GM19238 (cell line): ENCODE results near the gene ZNF280B.
"Not testable (repeated sequence)": the region's sequence is repeated elsewhere in the genome, so short reads cannot be mapped to it uniquely, and the experiment has no call there.

Experiments used
- DNase-seq: peaks from one replicate; pipeline ENCODE4 v3.0.0; 2011; ENCODE audit warnings: low spot score; ENCODE audit not compliant: insufficient read length

Gene ZNF280B

DNA sequence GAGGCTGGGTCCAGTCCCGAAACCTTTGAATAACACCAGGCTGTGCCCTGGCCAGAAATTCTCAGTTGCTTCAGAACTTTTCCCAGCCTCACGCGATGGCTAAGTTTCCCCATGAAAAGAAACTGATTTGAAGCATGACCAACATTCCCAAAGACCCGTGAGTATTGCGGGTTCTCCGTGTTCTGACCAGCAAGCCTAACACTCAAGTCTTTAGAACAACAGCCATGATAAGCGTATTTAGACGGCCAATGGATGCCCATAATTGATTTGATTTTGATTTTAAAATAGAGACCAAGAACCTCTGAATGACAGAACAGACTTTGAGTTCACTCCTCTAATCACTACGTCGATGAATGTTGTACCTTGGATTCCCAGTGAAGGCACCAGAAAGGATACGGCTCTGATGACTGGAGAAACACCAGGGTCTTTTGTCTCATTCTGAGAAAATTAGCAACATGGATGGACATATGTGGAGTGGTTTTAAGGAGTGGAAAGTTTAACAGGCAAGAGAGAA is 43.9 kb downstream of the ZNF280B start:
- DNase-seq = no peak

GRCh38 chr22:22463855-22464540 is 44.5 kb downstream of the ZNF280B start:
- peak; percentile 27 for DNase-seq

DNA sequence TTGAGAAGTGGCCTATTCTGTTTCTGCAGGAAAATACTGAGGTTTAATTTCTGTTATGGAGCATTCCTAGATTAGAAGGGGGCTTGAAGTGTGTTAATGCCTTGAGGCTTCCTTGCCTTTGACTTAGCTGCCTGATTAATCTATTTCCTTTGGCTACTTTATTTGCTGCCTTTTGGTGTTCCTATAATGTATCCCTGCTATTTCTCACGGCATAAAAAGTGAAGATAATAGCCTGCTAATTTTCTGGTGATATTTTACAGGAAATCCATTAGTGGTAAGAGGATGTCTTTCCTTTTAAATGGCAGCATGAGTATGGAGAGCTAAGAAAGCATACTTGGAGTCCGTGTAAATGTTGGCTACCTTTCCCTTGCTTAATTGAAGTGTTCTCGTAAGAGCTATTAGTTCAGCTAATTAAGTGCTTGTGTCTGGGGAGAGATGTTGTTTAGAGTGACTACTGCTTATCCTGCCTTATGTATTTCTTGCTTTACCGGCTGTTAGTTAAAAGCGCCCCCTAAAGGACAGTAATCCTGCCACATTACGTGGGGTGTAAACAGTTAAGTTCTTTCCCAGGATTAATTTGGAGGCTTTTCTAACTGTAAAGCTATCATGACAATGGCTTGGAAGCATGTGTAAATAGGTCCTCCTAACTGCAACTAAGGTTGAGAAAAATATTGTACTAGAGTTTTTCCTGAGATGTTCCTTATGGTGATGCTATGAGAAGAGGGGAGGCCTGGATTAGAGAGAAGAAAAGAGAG is 45.6 kb downstream of the ZNF280B start:
- no peak for DNase-seq

DNA sequence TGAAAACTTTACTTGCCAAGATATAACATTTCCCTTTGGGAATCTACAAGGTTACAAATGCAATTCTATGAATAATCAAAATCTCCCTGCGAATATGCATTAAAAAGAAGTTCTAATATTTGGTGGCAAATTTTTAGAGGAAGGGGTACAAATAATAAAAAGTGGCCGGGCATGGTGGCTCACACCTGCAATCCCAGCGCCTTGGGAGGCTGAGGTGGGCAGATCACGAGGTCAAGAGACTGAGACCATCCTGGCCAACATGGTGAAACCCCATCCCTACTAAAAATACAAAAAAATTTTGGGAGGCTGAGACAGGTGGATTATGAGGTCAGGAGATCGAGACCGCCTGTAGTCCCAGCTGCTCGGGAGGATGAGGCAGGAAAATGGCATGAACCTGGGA is 47.0 kb downstream of the ZNF280B start:
- no peak for DNase-seq

- no peak for DNase-seq
Observed at GRCh38 chr22:22461111-22461510, 47.4 kb downstream of the ZNF280B start.

GRCh38 chr22:22460635-22461034 is 47.9 kb downstream of the ZNF280B start:
- no peak for DNase-seq

DNA sequence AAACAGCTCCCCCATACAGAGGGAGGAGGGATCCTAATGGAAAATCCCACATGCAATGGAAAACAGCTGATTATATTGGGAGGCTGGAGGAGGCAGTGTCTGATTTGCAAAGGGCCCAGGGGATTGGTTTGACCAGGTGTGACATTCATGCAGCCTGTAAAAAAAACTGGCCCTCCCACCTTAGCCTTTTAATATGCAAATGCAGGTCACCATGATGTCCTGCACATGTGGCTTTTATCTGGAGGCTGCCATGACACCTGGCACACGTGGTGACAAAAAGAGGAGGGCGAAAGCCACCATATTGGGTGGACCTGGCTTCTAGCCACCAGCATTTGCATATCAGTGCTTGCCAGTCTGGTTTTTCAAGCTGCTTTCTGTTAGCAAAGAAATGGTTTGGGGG is 48.5 kb downstream of the ZNF280B start:
- no peak for DNase-seq

DNA sequence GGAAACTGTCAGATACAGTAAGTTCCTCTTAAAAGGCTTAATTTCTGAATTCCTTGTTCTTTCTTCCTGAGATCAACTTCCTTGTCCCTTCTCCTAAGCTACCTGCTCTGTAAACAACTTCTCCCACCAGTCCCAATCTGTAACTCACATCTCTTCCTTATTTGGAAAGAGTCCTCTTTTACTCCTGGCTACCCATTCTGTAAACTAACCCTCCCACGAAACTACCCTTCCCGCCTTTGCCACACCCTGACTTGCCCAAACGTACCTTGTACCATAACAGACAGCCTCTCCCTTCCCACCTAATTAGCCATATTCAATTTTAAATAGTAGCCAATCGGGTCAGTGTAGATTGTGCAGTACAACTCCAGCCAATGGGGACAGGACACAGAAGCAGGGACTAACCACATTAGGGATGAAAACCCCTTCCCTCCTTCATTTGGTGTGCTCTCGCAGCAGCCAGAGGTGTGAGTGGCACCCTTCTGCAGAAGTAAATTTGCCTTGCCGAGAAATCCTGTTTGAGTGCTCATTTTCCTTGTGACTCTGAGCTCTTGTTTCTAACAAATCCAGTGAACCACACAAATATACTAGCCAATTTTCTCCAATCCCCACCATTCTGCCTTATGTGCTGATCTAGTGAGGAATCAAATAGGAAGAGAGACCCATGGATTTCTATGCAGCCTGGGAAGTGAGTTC is 49.5 kb downstream of the ZNF280B start:
- no peak for DNase-seq

DNA sequence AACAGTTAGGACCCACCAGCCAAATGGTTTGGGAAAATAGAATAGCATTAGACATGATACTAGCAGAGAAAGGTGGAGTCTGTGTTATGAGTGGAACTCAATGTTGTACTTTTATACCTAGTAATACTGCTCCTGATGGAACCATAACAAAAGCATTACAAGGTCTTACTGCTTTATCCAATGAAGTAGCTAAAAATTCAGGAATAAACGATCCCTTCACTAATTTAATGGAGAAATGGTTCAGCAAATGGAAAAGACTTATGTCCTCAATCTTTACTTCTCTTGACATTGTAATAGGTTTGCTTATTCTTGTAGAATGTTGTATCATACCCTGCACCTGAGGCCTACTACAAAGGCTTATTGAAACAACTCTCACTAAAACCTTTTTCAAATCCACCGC is 50.2 kb downstream of the ZNF280B start:
- no peak for DNase-seq

- no peak for DNase-seq
Observed at GRCh38 chr22:22454997-22455396, 53.5 kb downstream of the ZNF280B start.

DNA sequence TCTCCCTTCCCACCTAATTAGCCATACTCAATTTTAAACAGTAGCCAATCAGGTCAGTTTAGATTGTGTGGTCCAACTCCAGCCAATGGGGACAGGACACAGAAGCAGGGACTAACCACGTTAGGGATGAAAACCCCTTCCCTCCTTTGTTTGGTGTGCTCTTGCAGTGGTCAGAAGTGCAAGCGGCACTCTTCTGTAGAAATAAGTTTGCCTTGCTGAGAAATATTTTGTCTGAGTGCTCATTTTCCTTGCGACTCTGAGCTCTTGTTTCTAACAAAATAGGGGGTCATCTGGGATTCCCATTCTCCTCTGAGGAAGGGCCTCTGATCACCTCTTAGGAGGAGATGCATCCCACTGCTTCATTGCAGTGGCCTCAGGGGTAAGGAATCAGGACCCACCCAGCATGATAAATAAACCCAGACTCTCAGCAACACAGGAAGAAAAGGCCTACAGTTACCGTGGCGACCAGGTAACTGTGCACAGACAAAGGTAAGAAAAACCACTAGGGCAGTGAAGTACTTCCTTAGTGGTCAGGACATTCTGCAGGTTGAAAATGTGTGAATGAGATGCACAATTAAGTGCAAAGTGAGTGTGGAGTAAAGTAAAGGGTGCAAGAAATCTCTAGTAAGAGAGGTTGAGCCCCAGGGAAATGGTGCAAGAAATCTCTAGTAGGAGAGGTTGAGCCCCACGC is 55.4 kb downstream of the ZNF280B start:
- DNase-seq = no peak

DNA sequence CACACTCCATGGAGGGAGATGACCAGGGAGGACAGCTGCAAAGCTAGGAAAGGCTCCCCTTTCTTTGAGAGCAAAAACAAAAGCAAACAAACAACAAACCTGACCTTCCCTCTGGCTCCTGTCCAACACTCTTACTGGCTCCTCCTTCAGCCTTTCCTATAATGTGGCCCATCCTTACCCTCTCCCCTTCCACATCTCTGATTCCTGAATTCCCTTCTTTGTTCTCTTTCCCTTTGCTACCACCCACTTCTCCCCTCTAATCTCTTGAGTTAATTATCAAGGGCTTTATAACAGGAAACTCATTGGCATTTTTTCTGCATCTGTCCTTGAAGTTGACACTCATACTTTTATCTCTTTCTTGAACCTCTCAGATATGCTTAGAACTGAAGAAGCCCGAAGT is 56.3 kb downstream of the ZNF280B start:
- no peak for DNase-seq

DNA sequence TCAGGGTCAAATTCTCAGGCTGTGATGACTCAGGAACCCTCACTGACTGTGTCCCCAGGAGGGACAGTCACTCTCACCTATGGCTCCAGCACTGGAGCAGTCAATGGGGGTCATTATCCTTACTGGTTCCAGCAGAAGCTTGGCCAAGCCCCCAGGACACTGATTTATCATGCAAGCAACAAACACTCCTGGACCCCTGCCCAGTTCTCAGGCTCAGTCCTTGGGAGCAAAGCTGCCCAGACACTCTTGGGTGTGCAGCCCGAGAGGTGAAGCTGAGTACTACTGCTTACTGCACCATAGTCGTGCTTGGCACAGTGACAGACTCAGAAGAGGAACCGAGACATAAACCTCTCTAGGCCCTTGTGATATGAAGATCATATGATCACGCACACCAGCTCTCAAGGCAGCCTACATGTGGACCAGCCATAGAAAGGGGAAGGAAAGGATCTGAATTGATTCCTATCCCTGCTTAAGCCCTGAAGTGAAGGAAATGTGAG is 58.2 kb downstream of the ZNF280B start:
- DNase-seq = peak; percentile 48

- no peak for DNase-seq
Observed at GRCh38 chr22:22449819-22450218, 58.7 kb downstream of the ZNF280B start.

DNA sequence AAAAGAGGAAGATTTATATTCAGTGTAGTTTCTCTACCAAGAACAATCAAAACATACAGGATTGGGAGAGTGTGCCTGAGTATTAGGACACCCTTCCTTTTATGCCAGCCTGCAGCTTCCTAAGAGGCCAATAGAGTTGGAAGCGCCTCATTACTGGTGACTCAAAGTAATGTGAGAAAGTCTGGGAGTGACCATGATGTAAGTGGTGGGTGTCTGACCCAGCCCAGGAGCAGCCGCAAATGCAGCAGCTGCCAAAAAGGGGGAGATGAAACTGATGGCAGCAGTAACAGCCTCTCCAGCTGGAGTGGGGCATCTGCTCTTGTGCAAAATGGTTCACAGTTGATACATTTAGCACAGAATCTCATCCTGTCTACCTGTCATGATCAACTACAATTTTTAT is 62.0 kb downstream of the ZNF280B start:
- no peak for DNase-seq

DNA sequence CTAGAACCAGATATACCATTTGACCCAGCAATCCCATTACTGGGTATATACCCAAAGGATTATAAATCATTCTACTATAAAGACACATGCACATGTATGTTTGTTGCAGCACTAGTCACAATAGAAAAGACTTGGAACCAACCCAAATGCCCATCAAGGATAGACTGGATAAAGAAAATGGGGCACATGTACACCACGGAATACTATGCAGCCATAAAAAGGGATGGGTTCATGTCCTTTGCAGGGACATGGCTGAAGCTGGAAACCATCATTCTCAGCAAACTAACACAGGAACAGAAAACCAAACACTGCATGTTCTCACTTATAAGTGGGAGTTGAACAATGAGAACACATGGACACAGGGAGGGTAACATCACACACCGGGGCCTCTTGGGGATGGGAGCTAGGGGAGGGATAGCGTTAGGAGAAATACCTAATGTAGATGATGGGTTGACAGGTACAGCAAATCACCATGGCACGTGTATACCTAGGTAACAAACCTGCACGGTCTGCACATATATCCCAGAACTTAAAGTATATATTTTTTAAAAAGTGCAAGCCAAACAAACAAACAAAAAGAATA is 64.4 kb downstream of the ZNF280B start:
- not testable (repeated sequence) for DNase-seq

GRCh38 chr22:22442928-22443709 is 65.4 kb downstream of the ZNF280B start:
- no peak for DNase-seq

DNA sequence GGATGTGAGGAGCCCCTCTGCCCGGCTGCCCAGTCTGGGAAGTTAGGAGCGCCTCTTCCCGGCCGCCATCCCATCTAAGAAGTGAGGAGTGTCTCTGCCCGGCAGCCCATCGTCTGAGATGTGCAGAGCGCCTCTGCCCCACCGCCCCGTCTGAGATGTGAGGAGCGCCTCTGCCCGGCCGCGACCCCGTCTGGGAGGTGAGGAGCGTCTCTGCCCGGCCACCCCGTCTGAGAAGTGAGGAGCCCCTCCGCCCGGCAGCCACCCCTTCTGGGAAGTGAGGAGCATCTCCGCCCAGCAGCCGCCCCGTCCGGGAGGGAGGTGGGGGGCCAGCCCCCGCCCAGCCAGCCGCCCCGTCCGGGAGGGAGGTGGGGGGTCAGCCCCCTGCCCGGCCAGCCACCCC is 66.9 kb downstream of the ZNF280B start:
- not testable (repeated sequence) for DNase-seq

DNA sequence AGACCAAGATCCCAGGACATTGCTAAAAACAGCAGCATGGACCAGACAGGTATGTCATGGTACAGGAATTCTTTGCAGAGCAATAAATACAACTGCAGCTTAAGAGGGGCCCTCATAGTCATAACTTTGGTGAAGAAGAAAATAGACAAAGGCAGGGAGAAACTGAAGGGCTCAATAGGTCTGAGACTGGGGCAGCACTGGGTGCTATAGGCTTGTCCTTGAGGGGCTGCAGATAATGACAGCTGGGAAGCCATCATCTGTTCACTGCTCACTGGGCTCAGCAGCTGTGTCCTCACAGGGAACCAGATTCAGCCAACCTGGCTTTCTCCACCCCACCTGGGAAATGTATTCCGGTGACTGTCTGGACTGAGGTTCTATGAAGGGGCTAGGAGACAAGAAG is 68.4 kb downstream of the ZNF280B start:
- DNase-seq = no peak
